Activated T-cell treated with anti-CD3 and anti-CD28 coated beads, Interleukin-2, amount 50 U/mL, for 48 hours (primary cell): Measurements from ENCODE around the gene FUT7.

Source experiments
- DNase-seq, 2 experiments: peaks; one replicate each; pipeline ENCODE4 v3.0.0-alpha.2; 2020

The FUT7 gene

GRCh38 chr9:137017071-137017470 lies 14.8 kb downstream of the FUT7 start:
- DNase-seq = no peak

- no peak for DNase-seq
Observed at GRCh38 chr9:137016436-137016835, 15.5 kb downstream of the FUT7 start.

- no peak for DNase-seq
Observed at GRCh38 chr9:137015976-137016375, 15.9 kb downstream of the FUT7 start.

- no peak for DNase-seq
Observed at GRCh38 chr9:137015540-137015930, 16.4 kb downstream of the FUT7 start.

GRCh38 chr9:137014776-137015539 lies 16.9 kb downstream of the FUT7 start:
- no peak for DNase-seq

GRCh38 chr9:137014166-137014565 lies 17.7 kb downstream of the FUT7 start:
- no peak for DNase-seq

- DNase-seq = no peak
Observed at GRCh38 chr9:137013571-137013940, 18.3 kb downstream of the FUT7 start.

GRCh38 chr9:137012694-137013570 lies 19.0 kb downstream of the FUT7 start:
- no peak for DNase-seq

GRCh38 chr9:137011907-137012675 lies 19.8 kb downstream of the FUT7 start:
- DNase-seq = no peak

- no peak for DNase-seq
Observed at GRCh38 chr9:137011156-137011555, 20.7 kb downstream of the FUT7 start.

- no peak for DNase-seq
Observed at GRCh38 chr9:137009938-137010732, 21.8 kb downstream of the FUT7 start.

GRCh38 chr9:137009217-137009616 lies 22.7 kb downstream of the FUT7 start:
- no peak for DNase-seq

GRCh38 chr9:137008312-137008711 lies 23.6 kb downstream of the FUT7 start:
- no peak for DNase-seq

- no peak for DNase-seq
Observed at GRCh38 chr9:137007816-137008270, 24.0 kb downstream of the FUT7 start.

GRCh38 chr9:137007108-137007815 lies 24.6 kb downstream of the FUT7 start:
- DNase-seq = no peak

- DNase-seq = peak in 1 of 2 experiments; percentile 55
Observed at GRCh38 chr9:137006116-137007003, 25.5 kb downstream of the FUT7 start.

GRCh38 chr9:137004285-137004684 lies 27.6 kb downstream of the FUT7 start:
- DNase-seq = peak in 1 of 2 experiments; percentile 44

GRCh38 chr9:137002646-137003041 lies 29.2 kb downstream of the FUT7 start:
- no peak for DNase-seq

GRCh38 chr9:137001857-137002645 lies 29.8 kb downstream of the FUT7 start:
- DNase-seq = no peak
